H9 (cell line): Measurements from ENCODE around the gene KAT2B. TPM values are rescaled to one million over a fixed set of nuclear protein-coding genes. Genes with fewer than 3 reads are reported as not detected.

Experiments
- DNase-seq: peaks from one replicate; pipeline ENCODE4 v3.0.0-alpha.2; 2017
- H2AFZ ChIP-seq: one replicate; pipeline ENCODE4 v1.6.1; 2013; ENCODE audit warnings: mild to moderate bottlenecking, low read length, control low read depth, moderate library complexity
- H2AK5ac ChIP-seq: 2 replicates; pipeline ENCODE4 v1.6.1; 2013; ENCODE audit warnings: low read length, control low read depth, mixed read lengths; ENCODE audit not compliant: insufficient read length
- H2BK120ac ChIP-seq: one replicate; pipeline ENCODE4 v1.6.1; 2013; ENCODE audit warnings: low read depth, mild to moderate bottlenecking, low read length, control low read depth, inconsistent platforms; ENCODE audit not compliant: poor library complexity, severe bottlenecking
- H2BK12ac ChIP-seq: 2 replicates; pipeline ENCODE4 v1.6.1; 2013; ENCODE audit warnings: low read length, control low read depth, mixed read lengths, low read depth; ENCODE audit not compliant: insufficient read length
- H2BK15ac ChIP-seq: 2 replicates; pipeline ENCODE4 v1.6.1; 2013; ENCODE audit warnings: low read depth, low read length, control low read depth
- H2BK20ac ChIP-seq: one replicate; pipeline ENCODE4 v1.6.1; 2013; ENCODE audit warnings: low read depth, mild to moderate bottlenecking, low read length, control low read depth, inconsistent platforms; ENCODE audit not compliant: poor library complexity, severe bottlenecking
- H2BK5ac ChIP-seq: 2 replicates; pipeline ENCODE4 v1.6.1; 2013; ENCODE audit warnings: low read length, control low read depth, mixed read lengths; ENCODE audit not compliant: insufficient read length
- H3K14ac ChIP-seq: 2 replicates; pipeline ENCODE4 v1.6.1; 2013; ENCODE audit warnings: low read length, control low read depth; ENCODE audit not compliant: insufficient read depth
- H3K18ac ChIP-seq: 2 replicates; pipeline ENCODE4 v1.6.1; 2013; ENCODE audit warnings: low read depth, mild to moderate bottlenecking, mixed read lengths, low read length, control low read depth; ENCODE audit not compliant: insufficient read length
- H3K23ac ChIP-seq: 2 replicates; pipeline ENCODE4 v1.6.1; 2013; ENCODE audit warnings: low read length, control low read depth, mixed read lengths, low read depth; ENCODE audit not compliant: insufficient read length
- H3K23me2 ChIP-seq: 2 replicates; pipeline ENCODE4 v1.6.1; 2013; ENCODE audit warnings: low read depth, mild to moderate bottlenecking, mixed read lengths, low read length, control low read depth; ENCODE audit not compliant: insufficient read length, poor library complexity, severe bottlenecking
- H3K27ac ChIP-seq: 2 replicates; pipeline ENCODE4 v1.5.1; 2013; ENCODE audit warnings: low read length, control low read depth, mixed read lengths, low read depth; ENCODE audit not compliant: insufficient read length
- H3K27me3 ChIP-seq: 2 replicates; pipeline ENCODE4 v1.6.1; 2013; ENCODE audit warnings: low read length, control low read depth, inconsistent platforms; ENCODE audit not compliant: insufficient read depth
- H3K4ac ChIP-seq: 2 replicates; pipeline ENCODE4 v1.6.1; 2013; ENCODE audit warnings: low read depth, mild to moderate bottlenecking, control low read depth, inconsistent platforms, low read length, moderate library complexity
- H3K4me1 ChIP-seq: 2 replicates; pipeline ENCODE4 v1.6.1; 2013; ENCODE audit warnings: low read length, control low read depth, inconsistent platforms; ENCODE audit not compliant: insufficient read depth
- H3K4me2 ChIP-seq: 2 replicates; pipeline ENCODE4 v1.6.1; 2013; ENCODE audit warnings: low read length, control low read depth, mixed read lengths; ENCODE audit not compliant: insufficient read length, insufficient read depth
- H3K56ac ChIP-seq: 2 replicates; pipeline ENCODE4 v1.6.1; 2013; ENCODE audit warnings: low read depth, mild to moderate bottlenecking, mixed read lengths, low read length, control low read depth; ENCODE audit not compliant: insufficient read length
- H3K79me1 ChIP-seq: 2 replicates; pipeline ENCODE4 v1.6.1; 2013; ENCODE audit warnings: low read depth, mild to moderate bottlenecking, moderate library complexity, low read length, control low read depth, inconsistent platforms; ENCODE audit not compliant: insufficient read depth, poor library complexity, severe bottlenecking
- H3K79me2 ChIP-seq: 2 replicates; pipeline ENCODE4 v1.6.1; 2013; ENCODE audit warnings: low read length, control low read depth, inconsistent platforms; ENCODE audit not compliant: insufficient read depth
- H3K9ac ChIP-seq: 2 replicates; pipeline ENCODE4 v1.6.1; 2013; ENCODE audit warnings: low read length, control low read depth, mixed read lengths; ENCODE audit not compliant: insufficient read length; ENCODE audit errors: extremely low read depth
- H3K9me3 ChIP-seq: one replicate; pipeline ENCODE4 v1.6.1; 2013; ENCODE audit warnings: low read depth, low read length, inconsistent platforms; ENCODE audit not compliant: control insufficient read depth
- H3T11ph ChIP-seq: one replicate; pipeline ENCODE4 v1.6.1; 2013; ENCODE audit warnings: mild to moderate bottlenecking, low read length, control low read depth, inconsistent platforms
- H4K20me1 ChIP-seq: one replicate; pipeline ENCODE4 v1.6.1; 2013; ENCODE audit not compliant: control insufficient read depth, insufficient read length, insufficient read depth
- H4K5ac ChIP-seq: 2 replicates; pipeline ENCODE4 v1.6.1; 2013; ENCODE audit warnings: low read depth, mild to moderate bottlenecking, mixed read lengths, low read length, control low read depth; ENCODE audit not compliant: insufficient read length
- H4K8ac ChIP-seq: replicated peaks from 2 replicates; pipeline ENCODE4 v1.6.1; 2013; ENCODE audit warnings: low read length, control low read depth, mixed read lengths, low read depth; ENCODE audit not compliant: insufficient read length
- H4K91ac ChIP-seq: 2 replicates; pipeline ENCODE4 v1.6.1; 2013; ENCODE audit warnings: low read depth, mild to moderate bottlenecking, moderate library complexity, mixed read lengths, low read length, control low read depth; ENCODE audit not compliant: insufficient read length
- H3K27ac Mint-ChIP-seq, 3 experiments: 2 replicates in 2 of 3; 3 replicates in 1 of 3; pipeline ENCODE4 v1.8.0; 2020 to 2021; ENCODE audit warnings: mixed read lengths in 3 of 3, mild to moderate bottlenecking in 1 of 3, moderate library complexity in 1 of 3
- H3K27me3 Mint-ChIP-seq: 2 replicates; pipeline ENCODE4 v1.8.0; 2021; ENCODE audit warnings: low read depth, mild to moderate bottlenecking, moderate library complexity, mixed read lengths
- H3K36me3 Mint-ChIP-seq, 3 experiments: 2 replicates in 2 of 3; 3 replicates in 1 of 3; pipeline ENCODE4 v1.8.0; 2020 to 2021; ENCODE audit warnings: low read depth in 3 of 3, mixed read lengths in 3 of 3; ENCODE audit not compliant: insufficient read depth in 1 of 3
- H3K4me1 Mint-ChIP-seq, 2 experiments: 2 replicates each; pipeline ENCODE4 v1.8.0; 2020; ENCODE audit warnings: mixed read lengths in 2 of 2
- H3K4me3 Mint-ChIP-seq, 2 experiments: 2 replicates in 1 of 2; 3 replicates in 1 of 2; pipeline ENCODE4 v1.8.0; 2020 to 2021; ENCODE audit warnings: mild to moderate bottlenecking in 2 of 2, mixed read lengths in 2 of 2, moderate library complexity in 1 of 2
- H3K9me3 Mint-ChIP-seq, 2 experiments: 2 replicates in 1 of 2; 3 replicates in 1 of 2; pipeline ENCODE4 v1.8.0; 2020; ENCODE audit warnings: mild to moderate bottlenecking in 2 of 2, mixed read lengths in 2 of 2, moderate library complexity in 1 of 2
- WGBS: extraction: QIAGEN DNeasy Blood & Tissue Kit; methylation state at CpG from one replicate; pipeline ENCODE4 v1.1.7; 2013; ENCODE audit warnings: missing lambda C conversion rate, low lambda C conversion rate, mixed read lengths; ENCODE audit not compliant: insufficient read length; ENCODE audit errors: extremely low coverage; 5-methylcytosine and 5-hydroxymethylcytosine counted together
- total RNA-seq: library from RNA; stranded (reverse); gene quantifications from 2 replicates; pipeline ENCODE4 v1.2.1, GENCODE V29; 2021
- TF ChIP-seq, protein P1 (sequence below): fragments of 200-600 bp; sonication (generic); conservative IDR thresholded peaks from 3 replicates; pipeline ENCODE4 v1.8.0; 2021; ENCODE audit warnings: antibody characterized with exemption, mild to moderate bottlenecking

Gene KAT2B
- total RNA-seq, 1 experiment from 2014 or later: 6.3 TPM

DNA sequence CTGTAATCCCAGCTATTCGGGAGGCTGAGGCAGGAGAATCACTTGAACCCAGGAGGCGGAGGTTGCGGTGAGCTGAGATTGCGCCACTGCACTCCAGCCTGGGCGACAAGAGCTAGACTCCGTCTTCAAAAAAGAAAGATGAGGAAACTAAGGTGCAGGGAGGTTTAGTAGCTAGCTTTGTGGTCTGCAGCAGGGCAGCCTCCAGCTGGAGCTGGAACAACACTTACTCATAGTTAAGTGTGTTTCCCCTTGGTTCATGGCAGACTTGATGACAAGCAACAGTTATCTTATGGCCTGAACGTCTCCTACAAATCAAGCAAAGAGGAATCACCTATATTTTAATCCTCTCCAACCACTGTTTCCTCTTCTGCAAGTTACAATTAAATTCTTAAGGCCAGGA lies 12.6 kb downstream of the KAT2B start:
- Mint-ChIP-seq H3K4me3 (no peak overlapping the region), H3K27me3 (no peaks in the 10 kb centered on the region), H3K27ac (no peak overlapping the region), H3K9me3 (no peaks in the 10 kb centered on the region), H3K36me3 (no peaks in the 10 kb centered on the region), H3K4me1 (peaks cover 3% of the 10 kb centered on the region in 2 experiments; a peak in 2 of 4 replicates)
- Histone ChIP-seq H2BK120ac (no peak overlapping the region), H4K20me1 (no peaks in the 10 kb centered on the region), H2BK12ac (no peak overlapping the region), H2BK20ac (no peak overlapping the region), H3K27ac (no peak overlapping the region), H2BK15ac (no peak overlapping the region), H3K9ac (no peak overlapping the region), H4K5ac (no peak overlapping the region), H2BK5ac (no peak overlapping the region), H3K14ac (no peak overlapping the region), H2AFZ (no peak overlapping the region), H3K56ac (no peak overlapping the region), H3K23me2 (no peaks in the 10 kb centered on the region), H3K27me3 (no peaks in the 10 kb centered on the region), H4K91ac (no peak overlapping the region), H4K8ac (no peak overlapping the region), H3K9me3 (no peaks in the 10 kb centered on the region), H3K4me2 (no peak overlapping the region), H3K4me1 (no peaks in the 10 kb centered on the region; the same call in 1 of the 2 replicates), H3K23ac (no peak overlapping the region), H3T11ph (no peak overlapping the region), H3K79me1 (no peaks in the 10 kb centered on the region), H2AK5ac (no peak overlapping the region), H3K79me2 (no peaks in the 10 kb centered on the region), H3K18ac (no peak overlapping the region), H3K4ac (no peak overlapping the region)
- no peak for DNase-seq
- WGBS: no CpG with 5 or more reads among the region's 7 CpGs
- TF ChIP-seq, protein P1, sequence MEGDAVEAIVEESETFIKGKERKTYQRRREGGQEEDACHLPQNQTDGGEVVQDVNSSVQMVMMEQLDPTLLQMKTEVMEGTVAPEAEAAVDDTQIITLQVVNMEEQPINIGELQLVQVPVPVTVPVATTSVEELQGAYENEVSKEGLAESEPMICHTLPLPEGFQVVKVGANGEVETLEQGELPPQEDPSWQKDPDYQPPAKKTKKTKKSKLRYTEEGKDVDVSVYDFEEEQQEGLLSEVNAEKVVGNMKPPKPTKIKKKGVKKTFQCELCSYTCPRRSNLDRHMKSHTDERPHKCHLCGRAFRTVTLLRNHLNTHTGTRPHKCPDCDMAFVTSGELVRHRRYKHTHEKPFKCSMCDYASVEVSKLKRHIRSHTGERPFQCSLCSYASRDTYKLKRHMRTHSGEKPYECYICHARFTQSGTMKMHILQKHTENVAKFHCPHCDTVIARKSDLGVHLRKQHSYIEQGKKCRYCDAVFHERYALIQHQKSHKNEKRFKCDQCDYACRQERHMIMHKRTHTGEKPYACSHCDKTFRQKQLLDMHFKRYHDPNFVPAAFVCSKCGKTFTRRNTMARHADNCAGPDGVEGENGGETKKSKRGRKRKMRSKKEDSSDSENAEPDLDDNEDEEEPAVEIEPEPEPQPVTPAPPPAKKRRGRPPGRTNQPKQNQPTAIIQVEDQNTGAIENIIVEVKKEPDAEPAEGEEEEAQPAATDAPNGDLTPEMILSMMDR: no peak
